Measurements from ENCODE around the gene SEPTIN8. TPM values are rescaled to one million over a fixed set of nuclear protein-coding genes. Genes with fewer than 3 reads are reported as not detected.

Gene SEPTIN8
- total and polyA plus RNA-seq, 2 of the 8 experiments (the other 6 are each of a cell fraction or from before 2014, with no cell fraction given) = 21.2 to 33.0 TPM

DNA sequence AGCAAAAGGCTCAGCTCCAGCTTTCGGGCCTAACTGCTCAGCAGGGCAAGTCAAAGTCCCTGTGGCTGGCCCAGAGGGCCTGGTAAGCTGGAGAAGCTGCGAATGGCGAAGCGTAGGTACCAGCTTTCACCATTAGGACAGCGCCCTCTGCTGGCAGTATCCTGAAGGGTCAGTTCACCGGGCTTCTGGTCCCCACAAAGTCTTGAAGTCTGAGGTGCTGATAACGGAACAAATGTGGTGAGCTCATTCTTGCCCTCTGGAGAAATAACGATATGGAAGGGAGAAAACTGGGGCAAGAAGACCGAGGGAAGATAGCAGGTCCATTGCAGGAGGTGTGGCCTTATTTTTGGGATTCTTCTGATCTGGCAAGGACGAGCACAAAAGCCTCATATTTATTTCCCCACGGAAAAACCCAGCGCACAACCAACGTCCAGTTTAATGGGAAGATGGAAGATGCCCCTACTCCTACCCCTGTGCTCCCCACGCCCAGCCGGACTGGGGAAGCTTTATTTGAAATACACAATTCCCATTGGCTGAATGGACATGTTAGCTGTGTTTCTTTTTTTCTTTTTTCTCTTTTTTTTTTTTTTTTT is 43.2 kb upstream of the SEPTIN8 start (continued):
- peak; percentile 72; the same call in 1 of the 2 replicates for TF ChIP-seq ATF2 (IDR thresholded peaks at IDR 0.05; ENCODE audit: low read length)
- TF ChIP-seq, protein P1, sequence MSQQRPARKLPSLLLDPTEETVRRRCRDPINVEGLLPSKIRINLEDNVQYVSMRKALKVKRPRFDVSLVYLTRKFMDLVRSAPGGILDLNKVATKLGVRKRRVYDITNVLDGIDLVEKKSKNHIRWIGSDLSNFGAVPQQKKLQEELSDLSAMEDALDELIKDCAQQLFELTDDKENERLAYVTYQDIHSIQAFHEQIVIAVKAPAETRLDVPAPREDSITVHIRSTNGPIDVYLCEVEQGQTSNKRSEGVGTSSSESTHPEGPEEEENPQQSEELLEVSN (IDR thresholded peaks at IDR 0.05) = peak; percentile 20; the same call in 1 of the 2 replicates
- TF ChIP-seq KDM1A (IDR thresholded peaks at IDR 0.05; ENCODE audit: borderline replicate concordance, low read length) = peak; percentile 70; the same call in 1 of the 2 replicates

All from H1 (cell line).